HuH-7 (cell line): ENCODE data around the gene CYCS.
A peak's percentile ranks its signal among the peaks of the same experiment; 100 is the strongest.

Experiments
- DNase-seq: peaks from one replicate; pipeline ENCODE4 v3.0.0; 2011; ENCODE audit warnings: low spot score

The CYCS gene

GRCh38 chr7:25125137-25125946 is at the start of gene CYCS:
Gene CYCS, minus strand, starts transcription at chr7:25125260. Its CDS starts 1,141 bp downstream, at chr7:25124119.
- DNase-seq: peak; percentile 91

DNA sequence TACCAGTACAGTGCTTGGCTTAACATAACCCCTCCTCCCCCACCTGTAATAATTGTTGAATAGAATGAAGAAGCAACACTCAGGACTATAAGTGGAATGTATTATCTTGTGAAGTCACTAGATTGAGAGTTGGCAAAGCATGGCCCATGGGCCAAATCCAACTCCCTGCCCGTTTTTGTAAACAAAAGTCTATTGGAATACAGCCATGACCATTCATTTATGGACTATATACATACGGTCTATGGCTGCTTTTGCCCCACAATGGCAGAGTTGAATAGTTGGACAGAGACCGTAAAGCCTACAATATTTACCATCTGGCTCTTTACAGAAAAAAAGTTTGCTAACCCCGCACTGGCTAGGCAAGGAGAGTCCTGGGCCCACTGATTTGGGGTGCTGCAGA is 48.1 kb upstream of the CYCS start:
- no peak for DNase-seq

- DNase-seq: no peak
These were observed 46.5 kb upstream of the CYCS start for GRCh38 chr7:25171516-25171915.

DNA sequence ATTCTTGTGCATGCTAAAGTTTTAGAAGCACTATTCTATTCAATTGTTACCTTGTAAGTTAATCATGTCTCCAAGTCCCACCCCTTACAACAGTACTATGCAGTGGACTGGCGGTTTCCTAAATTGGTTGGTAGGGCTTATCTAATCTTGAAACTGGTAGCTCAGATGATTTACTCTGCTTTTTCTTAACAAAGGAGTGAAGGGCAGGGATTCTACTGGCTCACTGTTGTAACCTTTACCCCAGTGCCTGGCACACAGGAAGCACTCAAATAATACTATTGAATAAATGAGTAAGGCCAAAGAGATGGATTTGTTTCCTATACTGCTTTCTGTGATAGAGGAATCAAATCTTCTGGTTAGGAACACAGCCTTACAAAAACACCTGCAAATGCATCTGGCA is 46.0 kb upstream of the CYCS start:
- no peak for DNase-seq

GRCh38 chr7:25169683-25170082 is 44.6 kb upstream of the CYCS start:
- DNase-seq: no peak

DNA sequence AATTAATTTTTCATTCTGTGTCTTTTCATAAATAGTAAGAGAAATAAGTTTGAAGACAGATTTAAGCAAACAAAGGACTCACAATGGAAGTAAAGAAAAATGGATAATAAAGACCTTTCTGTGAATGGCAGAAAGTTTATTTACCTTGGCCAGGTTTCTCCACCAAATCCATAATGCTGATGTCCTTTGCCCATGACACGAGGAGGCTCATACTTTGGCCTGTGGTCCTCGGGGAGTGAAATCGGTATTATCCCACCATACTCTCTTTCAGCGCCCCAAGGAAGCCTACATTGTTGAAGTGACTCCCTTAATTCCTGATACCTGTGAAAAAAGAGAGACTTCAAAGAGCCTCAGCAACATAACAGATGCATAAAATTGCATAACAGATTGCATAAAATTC is 43.1 kb upstream of the CYCS start:
- no peak for DNase-seq

GRCh38 chr7:25167262-25167843 is 42.3 kb upstream of the CYCS start:
- DNase-seq: no peak

DNA sequence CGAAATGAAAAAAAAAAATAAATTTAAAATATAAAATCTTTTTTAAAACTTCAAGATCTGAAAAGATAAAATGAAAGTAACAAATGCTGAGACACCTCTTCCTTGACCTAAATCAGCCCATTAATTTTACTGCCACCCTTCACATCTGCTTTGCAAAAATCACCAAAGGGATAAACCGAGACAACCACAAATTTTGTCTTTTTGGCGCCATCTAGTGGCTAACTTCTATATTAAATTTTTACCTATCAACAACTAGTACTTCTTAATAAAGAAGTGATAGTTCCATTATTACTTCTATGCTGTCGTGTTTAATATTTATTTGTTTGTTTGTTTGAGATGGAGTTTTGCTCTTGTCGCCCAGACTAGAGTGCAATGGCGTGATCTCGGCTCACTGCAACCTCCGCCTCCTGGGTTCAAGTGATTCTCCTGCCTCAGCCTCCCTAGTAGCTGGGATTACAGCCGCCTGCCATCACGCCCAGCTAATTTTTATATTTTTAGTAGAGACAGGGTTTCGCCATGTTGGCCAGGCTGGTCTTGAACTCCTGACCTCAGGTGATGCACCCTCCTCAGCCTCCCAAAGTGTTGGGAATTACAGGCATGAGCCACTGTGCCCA is 35.0 kb upstream of the CYCS start:
- DNase-seq: peak; percentile 37

- DNase-seq: no peak
These were observed 33.9 kb upstream of the CYCS start for GRCh38 chr7:25158966-25159365.

DNA sequence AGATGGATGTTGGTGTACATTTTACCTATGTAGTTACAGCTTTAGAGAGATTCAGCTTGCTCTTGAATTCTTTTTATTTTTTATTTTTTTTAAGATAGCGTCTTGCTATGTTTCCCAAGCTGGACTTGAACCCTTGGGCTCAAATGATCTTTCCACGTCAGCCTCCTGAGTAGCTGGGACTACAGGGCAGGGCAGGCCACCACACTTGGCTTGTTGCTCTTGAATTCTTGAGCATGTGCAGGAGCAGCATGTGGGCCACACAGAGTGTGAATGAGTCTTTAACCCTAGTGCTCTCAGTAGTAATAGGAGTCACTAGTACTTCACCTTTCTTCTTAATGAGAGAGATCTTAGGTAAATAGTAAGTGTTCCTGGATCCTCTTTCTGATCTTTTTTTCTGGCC is 26.7 kb upstream of the CYCS start:
- no peak for DNase-seq

DNA sequence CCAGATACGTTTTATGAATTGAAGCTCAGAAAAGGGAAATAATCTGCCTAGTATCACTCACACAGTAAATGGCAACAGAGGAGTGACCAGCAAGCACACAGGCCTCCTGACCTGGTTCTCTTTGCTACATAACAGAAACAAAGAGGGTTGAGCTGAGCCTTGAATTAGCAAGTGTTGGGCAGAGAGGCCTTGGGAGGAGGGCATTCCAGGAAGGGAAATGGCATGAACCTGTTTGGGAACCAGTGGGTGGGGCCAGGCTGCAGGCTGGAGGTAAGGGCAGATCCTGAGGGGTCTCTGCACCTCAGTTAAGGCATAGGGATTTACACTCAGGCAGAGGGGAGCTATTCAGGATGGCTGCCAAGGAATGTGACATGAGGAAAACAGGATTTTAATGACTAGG is 24.8 kb upstream of the CYCS start:
- DNase-seq: no peak

- DNase-seq: no peak
These were observed 23.9 kb upstream of the CYCS start for GRCh38 chr7:25148772-25149575.

DNA sequence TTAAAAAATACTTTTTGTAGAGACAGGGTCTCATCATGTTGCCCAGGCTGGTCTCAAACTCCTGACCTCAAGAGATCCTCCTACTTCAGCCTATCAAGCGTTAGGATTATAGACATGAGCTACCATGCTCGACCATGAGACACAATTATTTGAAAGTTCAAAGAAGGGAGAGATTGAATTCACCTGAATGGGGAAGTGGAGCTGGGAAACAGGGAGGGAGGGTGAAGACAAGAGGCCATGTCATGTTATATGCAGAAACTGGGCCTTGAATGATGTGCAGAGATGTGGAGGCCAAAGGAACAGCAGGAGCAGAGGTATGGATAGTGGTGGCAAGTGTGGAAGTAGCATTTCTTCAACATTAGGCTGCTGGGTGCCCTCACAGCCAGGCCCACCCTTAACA is 18.7 kb upstream of the CYCS start:
- no peak for DNase-seq

DNA sequence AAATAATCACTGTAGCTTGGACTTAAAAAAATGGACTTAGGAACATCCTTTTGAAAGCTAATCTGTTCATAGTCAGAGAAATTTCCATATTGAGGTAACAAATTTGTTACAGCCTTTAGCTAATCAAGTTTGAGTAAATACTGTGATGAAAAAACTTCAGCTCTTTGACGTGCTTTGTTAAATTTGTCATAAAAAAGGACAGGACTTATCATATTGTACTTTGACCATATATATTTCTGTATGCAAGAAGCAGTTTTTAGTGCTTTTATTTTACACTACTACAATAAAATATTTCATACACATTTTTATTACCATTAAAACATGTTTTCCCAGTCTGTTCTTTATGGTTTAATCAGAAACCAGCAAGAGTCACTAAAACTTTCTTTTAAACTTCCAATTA is 14.5 kb upstream of the CYCS start:
- no peak for DNase-seq

GRCh38 chr7:25134358-25135010 is 9.4 kb upstream of the CYCS start:
- DNase-seq: no peak

DNA sequence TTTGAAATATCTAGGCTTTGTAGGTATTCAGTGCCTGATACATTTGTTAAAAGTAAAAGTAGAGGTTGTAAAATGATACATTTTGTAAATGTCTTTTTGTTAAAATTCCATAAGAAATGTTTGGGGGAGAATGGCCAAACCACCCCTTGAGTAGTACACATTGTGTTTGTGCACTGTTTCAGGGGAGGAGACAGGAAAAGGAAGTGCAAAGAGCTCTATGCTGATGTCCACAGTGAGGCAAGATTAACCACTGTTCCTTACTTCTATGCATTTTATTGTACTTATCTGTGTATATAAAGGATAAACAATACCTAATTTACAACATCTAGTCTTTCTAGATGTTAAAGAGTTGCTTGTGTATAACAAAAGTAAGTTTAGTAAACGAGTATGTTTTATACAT is 7.4 kb upstream of the CYCS start:
- no peak for DNase-seq

DNA sequence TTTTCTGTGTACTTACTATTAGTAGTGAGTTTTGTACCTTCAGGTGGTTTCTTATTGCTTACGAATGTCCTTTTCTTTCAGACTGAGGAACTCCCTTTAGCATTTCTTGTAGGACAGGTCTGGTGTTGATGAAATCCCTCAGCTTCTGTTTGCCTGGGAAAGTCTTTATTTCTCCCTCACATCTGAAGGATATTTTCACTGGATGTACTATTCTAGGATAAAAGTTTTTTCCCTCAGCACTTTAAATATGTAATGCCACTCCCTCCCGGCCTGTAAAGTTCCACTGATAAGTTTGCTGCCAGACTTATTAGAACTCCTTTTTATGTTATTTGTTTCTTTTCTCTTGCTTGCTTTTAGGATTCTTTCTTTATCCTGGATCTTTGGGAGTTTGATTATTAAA is 1.7 kb upstream of the CYCS start:
- DNase-seq: no peak

- DNase-seq: no peak
These were observed 459 bp downstream of the CYCS start for GRCh38 chr7:25124465-25125136.

- DNase-seq: no peak
These were observed 2.7 kb downstream of the CYCS start for GRCh38 chr7:25122373-25122772.

GRCh38 chr7:25121599-25121998 is 3.5 kb downstream of the CYCS start:
- no peak for DNase-seq

DNA sequence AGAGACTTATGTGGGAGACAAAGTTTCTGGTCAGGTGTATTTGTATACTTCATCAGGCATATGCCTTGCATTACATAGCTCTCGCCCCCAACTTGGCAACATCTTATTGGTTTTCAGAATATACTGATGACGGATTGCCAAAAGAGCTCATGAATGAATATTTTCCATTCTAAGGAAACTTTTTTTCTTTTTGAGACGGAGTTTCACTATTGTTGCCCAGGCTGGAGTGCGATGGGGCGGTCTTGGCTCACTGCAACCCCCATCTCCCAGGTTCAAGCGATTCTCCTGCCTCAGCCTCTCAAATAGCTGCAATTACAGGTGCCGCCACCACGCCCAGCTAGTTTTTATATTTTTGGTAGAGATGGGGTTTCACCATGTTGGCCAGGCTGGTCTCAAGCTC is 6.0 kb downstream of the CYCS start:
- no peak for DNase-seq
